Anterior cingulate cortex (tissue), 58 donors: ENCODE results near the gene OSR1.
"Not testable (repeated sequence)": the region's sequence is repeated elsewhere in the genome, so short reads cannot be mapped to it uniquely, and the experiment has no call there.

Experiments used
- DNase-seq, 58 donors: peaks; one replicate each; lab custom pipeline; 2025; lab: John Stamatoyannopoulos, UW

Gene OSR1

DNA sequence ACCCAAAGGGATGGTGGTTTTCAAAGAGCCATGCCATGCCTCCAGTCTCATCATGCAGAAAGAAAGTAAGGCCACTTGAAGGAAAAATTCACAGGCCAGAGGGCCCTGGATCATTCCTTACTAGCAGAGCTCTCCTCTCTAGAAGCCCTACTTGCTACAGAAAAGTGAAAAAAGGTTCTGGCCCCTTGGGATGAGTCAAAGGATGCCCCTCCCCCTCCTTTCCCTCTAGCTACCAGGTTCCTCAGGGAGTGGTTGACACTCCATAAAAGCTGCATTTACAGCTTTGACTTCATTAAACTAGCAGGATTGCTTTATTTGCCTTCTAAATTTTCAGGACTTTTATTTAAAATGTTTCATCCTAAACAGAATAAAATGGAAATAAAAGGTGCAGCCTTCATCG, 21.2 kb downstream of the OSR1 start:
- DNase-seq, result no peak

DNA sequence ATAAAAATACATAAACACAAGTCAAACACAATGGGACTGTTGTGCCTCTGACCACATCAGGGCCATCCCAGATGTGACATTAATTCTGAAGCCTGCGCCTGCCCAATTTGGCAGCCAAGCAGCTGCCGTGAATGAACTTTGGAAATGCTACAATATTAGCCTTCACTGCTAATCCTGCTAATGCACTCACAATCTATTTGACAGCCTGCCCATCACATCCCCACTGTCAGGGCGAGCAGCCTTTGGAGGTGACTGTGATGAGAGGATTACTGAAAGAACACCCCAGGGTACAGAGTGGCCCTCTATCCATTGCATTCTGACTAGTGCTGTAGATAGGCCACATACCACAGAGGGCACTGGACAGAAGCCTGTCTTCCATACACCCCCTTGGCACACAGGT, 21.6 kb downstream of the OSR1 start:
- DNase-seq, result peak in 12 of 58 donors; percentile 20 to 58 (median 36)

DNA sequence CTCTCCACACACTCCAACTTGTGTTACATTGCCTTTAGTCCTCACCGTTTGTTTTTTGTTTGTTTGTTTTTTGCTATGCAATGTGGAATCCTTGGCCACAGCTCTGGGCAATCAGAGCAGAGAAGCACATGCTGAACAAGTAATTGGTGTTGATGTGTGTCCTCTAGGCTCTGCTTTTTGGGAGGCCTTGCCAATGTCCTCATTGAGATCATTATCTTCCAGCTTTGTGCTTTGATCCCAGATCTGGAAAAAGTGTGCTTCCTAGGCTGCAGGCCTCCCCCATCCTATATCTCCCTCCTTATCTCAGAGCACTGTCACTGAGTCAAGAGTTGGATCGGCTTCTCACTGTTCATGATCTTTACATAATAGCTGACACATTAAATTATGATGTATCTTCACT, 25.9 kb downstream of the OSR1 start:
- DNase-seq, result no peak

- peak in 6 of 58 donors; percentile 10 to 44 (median 20) for DNase-seq
Observed at GRCh38 chr2:19331450-19331849, 27.0 kb downstream of the OSR1 start.

DNA sequence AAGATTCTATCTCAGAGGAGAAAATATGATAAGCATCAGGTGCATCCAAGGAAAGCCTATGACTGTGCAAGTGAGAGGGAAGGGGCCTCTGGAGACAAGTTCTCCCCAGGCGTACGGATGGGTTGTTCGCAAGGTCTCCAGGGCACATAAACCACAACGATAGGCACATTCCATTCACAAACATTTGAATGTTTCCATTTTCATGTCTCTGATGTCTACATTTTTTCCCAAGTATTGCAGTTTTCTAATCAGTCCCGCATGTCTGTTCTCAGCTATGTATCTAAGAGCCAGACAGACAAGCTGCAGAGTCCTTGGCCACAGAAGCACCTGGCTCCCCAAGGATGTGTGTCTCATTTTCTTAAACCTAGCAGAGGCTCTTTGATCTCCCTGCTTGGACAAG, 28.0 kb downstream of the OSR1 start:
- no peak for DNase-seq

- no peak for DNase-seq
Observed at GRCh38 chr2:19329445-19329844, 29.0 kb downstream of the OSR1 start.

GRCh38 chr2:19327496-19327895, 30.9 kb downstream of the OSR1 start:
- peak in 1 of 58 donors; percentile 10 for DNase-seq

DNA sequence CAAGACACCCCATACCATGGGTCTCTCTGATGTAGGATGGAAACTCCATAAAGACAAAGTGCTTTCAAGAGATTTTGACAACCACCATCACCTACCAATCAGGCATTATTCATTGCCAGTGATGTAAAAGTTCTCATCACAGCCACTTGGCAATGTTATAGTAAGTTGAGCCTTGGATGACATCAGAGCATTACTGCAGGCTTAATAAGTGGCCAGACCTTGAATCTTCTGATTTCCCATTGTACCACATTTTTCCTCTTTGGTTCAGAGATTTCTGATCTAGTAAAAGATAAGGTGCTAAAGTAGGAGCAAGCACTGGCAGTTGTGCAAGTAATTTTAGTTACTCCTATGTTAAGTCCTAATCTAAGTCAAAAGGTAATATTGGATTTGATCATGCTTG, 36.5 kb downstream of the OSR1 start:
- DNase-seq, result no peak

GRCh38 chr2:19320813-19321212, 37.6 kb downstream of the OSR1 start:
- DNase-seq, result no peak

GRCh38 chr2:19319698-19320097, 38.7 kb downstream of the OSR1 start:
- no peak for DNase-seq

GRCh38 chr2:19319064-19319463, 39.4 kb downstream of the OSR1 start:
- DNase-seq, result no peak

DNA sequence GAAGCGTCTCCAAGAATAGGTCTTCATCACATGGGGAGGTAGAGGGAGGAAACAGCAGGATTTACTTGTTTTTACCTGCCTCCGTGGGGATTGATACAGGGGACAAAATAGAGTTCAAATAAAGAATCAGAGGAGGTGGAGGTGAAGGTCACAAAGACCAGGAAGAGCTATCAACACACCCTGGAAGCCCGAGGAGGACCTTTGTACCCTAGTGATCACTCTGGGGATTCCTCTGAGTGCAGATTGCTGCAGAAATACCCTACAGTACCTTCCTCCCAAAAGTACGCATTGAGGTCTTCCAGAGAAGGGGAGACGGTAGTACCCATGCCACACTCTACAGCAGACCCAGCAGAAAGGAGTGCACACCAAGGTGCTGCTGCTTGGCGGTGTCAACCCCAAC, 44.9 kb downstream of the OSR1 start:
- no peak for DNase-seq

- DNase-seq, result no peak
Observed at GRCh38 chr2:19312949-19313348, 45.5 kb downstream of the OSR1 start.

- DNase-seq, result not testable (repeated sequence)
Observed at GRCh38 chr2:19306065-19306464, 52.4 kb downstream of the OSR1 start.

GRCh38 chr2:19305400-19306055, 52.9 kb downstream of the OSR1 start:
- DNase-seq, result not testable (repeated sequence)

DNA sequence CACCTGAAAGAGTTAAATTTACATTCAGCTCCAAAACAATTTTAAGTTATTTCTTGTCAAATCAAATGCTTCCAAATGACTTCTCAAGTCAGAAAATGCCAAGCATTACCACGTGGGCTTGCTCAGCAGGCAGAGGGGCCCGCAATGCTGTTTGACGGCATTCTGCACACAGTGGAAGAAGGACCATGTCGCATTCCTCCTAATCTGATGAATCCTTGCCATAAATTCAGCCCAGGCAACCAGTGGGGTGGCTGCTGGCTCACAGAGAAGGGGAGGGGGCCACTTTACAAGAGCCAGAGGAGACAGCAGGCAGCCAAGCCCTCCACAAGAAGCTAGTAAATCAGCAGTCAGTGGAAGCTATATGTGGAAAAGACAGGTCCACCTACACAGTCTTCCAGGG, 56.7 kb downstream of the OSR1 start:
- no peak for DNase-seq
